ENCODE results near the gene MARCOL. TPM values are rescaled to one million over a fixed set of nuclear protein-coding genes. Genes with fewer than 3 reads are reported as not detected.
A peak's percentile ranks its signal among the peaks of the same experiment; 100 is the strongest.

Gene MARCOL
- total and polyA plus RNA-seq, 10 donors, result not detected

DNA sequence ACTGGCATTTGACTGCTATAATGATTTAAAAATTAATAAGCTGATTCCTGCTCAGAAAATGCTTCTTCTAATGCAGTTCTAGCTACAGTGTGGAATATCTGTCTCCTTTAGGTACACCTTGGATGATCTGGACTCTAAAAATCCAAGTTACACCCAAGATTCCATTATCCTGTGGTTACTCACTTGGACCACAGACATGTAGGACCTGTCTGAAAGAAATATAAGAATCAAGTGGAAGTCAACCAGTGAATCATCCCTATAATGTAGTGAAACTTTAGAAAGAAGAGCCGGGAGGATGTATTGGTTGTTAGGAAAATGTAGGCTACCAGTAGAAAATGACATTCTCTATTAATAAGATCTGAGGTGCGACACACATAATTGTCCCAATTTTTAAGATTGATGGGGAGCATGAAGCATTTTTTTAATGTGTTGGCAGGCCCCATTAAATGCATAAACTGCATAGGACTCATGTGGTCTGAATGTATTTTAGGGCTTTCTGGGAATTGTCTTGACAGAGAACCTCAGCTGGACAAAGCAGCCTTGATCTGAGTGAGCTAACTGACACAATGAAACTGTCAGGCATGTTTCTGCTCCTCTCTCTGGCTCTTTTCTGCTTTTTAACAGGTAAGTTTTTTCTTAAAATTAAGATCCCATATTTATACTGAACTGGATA is 35.7 kb upstream of the MARCOL start, which contains the start of gene SPINK6:
Gene SPINK6 (plus strand): TSS at position 512 of the 673 bp plus-strand sequence. CDS start 55 bp downstream, at position 567.
- WGBS, 5 donors, result 91 to 98% (median 96%) methylated on average over 2 of the region's 2 CpGs
- H3K27ac ChIP-seq, result peak within 1 kb of the TSS in 1 of 8 donors; percentile 67
- no peak for TF ChIP-seq POLR2A (IDR thresholded peaks at IDR 0.05)
- no peak for TF ChIP-seq POLR2AphosphoS5 (IDR thresholded peaks at IDR 0.05)
- TF ChIP-seq, protein P1, sequence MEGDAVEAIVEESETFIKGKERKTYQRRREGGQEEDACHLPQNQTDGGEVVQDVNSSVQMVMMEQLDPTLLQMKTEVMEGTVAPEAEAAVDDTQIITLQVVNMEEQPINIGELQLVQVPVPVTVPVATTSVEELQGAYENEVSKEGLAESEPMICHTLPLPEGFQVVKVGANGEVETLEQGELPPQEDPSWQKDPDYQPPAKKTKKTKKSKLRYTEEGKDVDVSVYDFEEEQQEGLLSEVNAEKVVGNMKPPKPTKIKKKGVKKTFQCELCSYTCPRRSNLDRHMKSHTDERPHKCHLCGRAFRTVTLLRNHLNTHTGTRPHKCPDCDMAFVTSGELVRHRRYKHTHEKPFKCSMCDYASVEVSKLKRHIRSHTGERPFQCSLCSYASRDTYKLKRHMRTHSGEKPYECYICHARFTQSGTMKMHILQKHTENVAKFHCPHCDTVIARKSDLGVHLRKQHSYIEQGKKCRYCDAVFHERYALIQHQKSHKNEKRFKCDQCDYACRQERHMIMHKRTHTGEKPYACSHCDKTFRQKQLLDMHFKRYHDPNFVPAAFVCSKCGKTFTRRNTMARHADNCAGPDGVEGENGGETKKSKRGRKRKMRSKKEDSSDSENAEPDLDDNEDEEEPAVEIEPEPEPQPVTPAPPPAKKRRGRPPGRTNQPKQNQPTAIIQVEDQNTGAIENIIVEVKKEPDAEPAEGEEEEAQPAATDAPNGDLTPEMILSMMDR (IDR thresholded peaks at IDR 0.05 in 8 of 11, conservative IDR thresholded peaks at IDR 0.05 in 3 of 11), result no peak
- H3K9me3 ChIP-seq, result no peaks in the 10 kb centered on the region
- H3K4me1 ChIP-seq, result no peaks in the 10 kb centered on the region
- intact Hi-C loops (cut with DNase I; ENCODE audit: low total_unique reads), result no loop called here
- no peak for DNase-seq
- H3K27me3 ChIP-seq (replicated peaks in 1 of 7), result no peaks in the 10 kb centered on the region
- no peaks in the 10 kb centered on the region for H3K36me3 ChIP-seq
- H3K4me3 ChIP-seq, result no peak within 1 kb of the TSS

DNA sequence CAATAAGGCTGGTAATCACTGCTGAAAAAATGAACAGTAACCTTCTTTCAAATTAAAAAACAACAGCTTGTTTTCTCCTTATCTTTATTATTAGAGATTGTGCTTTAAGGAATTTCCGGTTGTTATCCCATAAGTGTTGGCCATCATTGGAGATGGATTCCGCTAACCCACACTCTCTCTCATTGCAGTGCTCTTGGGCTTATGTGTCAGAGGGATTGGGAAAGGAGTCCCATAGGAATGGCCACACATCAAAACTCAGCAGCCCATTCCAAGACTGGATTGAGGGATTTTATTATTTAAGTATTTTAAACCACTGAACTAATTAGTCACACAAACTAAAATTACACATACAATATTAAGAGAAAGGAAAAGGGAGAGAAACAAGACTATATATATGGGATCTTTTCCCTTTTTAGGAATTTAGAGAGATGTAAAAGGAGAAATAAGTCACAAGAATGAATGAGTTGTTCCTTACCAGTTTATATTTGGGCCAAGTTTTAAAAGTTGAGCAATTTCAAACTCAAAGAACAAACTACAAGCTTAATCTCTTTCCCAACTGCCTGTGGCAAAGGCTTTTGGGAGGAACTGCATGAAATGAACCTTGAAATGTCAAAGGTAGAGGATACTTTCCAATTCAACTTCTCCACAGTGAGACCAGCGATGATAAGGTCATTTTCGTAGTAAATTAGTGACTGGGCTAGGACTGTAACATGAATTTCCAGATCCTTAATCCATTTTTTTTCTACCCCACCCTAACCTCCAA is 33.1 kb upstream of the MARCOL start:
- TF ChIP-seq, protein P1 (IDR thresholded peaks at IDR 0.05 in 8 of 11, conservative IDR thresholded peaks at IDR 0.05 in 3 of 11), result no peak
- TF ChIP-seq POLR2A (IDR thresholded peaks at IDR 0.05) (no peak), POLR2AphosphoS5 (IDR thresholded peaks at IDR 0.05) (no peak)
- no peaks in the 10 kb centered on the region for H3K27me3 ChIP-seq (replicated peaks in 1 of 7)
- intact Hi-C loops (cut with DNase I; ENCODE audit: low total_unique reads), result no loop called here
- no peaks in the 10 kb centered on the region for H3K9me3 ChIP-seq
- H3K4me1 ChIP-seq, result no peaks in the 10 kb centered on the region
- no peaks in the 10 kb centered on the region for H3K36me3 ChIP-seq
- H3K4me3 ChIP-seq, result no peak overlapping the region
- H3K27ac ChIP-seq, result no peak overlapping the region
- 76 to 92% (median 85%) methylated on average over 4 of the region's 4 CpGs for WGBS, 5 donors
- no peak for DNase-seq

DNA sequence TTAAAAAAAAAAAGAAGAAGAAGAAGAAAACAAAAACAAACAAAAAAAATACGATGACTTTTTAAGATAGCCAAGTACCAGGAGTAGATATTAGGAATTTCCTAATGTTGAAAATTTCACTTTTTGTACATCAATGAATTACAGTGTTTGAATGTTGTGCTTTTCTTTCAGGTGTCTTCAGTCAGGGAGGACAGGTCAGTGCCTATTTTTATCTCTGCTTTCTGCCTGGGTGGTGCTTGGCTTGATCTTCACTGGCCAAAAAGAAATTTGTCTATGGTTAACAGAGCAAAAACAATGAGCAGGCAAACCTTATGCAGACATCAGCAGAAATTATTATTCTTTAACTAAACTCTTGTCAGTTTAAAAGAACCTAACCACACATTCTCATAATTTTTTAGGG is 32.5 kb upstream of the MARCOL start:
- no peak overlapping the region for H3K27ac ChIP-seq
- H3K9me3 ChIP-seq, result no peaks in the 10 kb centered on the region
- WGBS, 5 donors, result 61 to 79% (median 74%) methylated on average over 1 of the region's 1 CpG
- intact Hi-C loops (cut with DNase I; ENCODE audit: low total_unique reads), result no loop called here
- H3K27me3 ChIP-seq (replicated peaks in 1 of 7), result no peaks in the 10 kb centered on the region
- no peak for DNase-seq
- TF ChIP-seq, protein P1 (IDR thresholded peaks at IDR 0.05 in 8 of 11, conservative IDR thresholded peaks at IDR 0.05 in 3 of 11), result no peak
- TF ChIP-seq POLR2A (IDR thresholded peaks at IDR 0.05) (no peak), POLR2AphosphoS5 (IDR thresholded peaks at IDR 0.05) (no peak)
- no peaks in the 10 kb centered on the region for H3K4me1 ChIP-seq
- no peak overlapping the region for H3K4me3 ChIP-seq
- H3K36me3 ChIP-seq, result no peaks in the 10 kb centered on the region

DNA sequence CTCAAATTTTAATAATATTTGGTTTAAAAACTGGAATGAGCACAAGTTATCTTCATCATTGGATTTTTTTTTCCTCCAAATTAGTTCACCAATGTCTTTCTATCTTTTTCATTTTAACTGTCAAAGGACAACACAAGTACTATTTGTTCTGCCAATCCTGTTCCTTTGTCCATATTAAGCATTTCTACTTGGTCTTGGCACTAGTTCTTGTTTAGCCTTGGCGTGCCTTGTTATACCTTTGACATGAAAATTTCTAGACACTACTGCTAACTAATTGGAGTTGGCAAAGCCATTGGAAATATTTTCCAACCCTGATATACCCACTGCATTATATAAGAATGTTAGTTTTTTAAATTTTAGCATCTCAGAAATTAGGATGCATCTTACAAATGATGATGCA is 31.7 kb upstream of the MARCOL start:
- no peak for DNase-seq
- 79 to 98% (median 81%) methylated on average over 1 of the region's 1 CpG for WGBS, 5 donors
- Histone ChIP-seq H3K9me3 (no peaks in the 10 kb centered on the region), H3K36me3 (no peaks in the 10 kb centered on the region), H3K27ac (no peak overlapping the region), H3K4me1 (no peaks in the 10 kb centered on the region), H3K27me3 (replicated peaks in 1 of 7) (no peaks in the 10 kb centered on the region), H3K4me3 (no peak overlapping the region)
- intact Hi-C loops (cut with DNase I; ENCODE audit: low total_unique reads), result no loop called here
- TF ChIP-seq POLR2A (IDR thresholded peaks at IDR 0.05), result no peak
- TF ChIP-seq, protein P1 (IDR thresholded peaks at IDR 0.05 in 8 of 11, conservative IDR thresholded peaks at IDR 0.05 in 3 of 11), result no peak
- no peak for TF ChIP-seq POLR2AphosphoS5 (IDR thresholded peaks at IDR 0.05)

Measured in spleen (tissue), 11 donors.